ENCODE data around the gene GNAI3. TPM values are rescaled to one million over a fixed set of nuclear protein-coding genes. Genes with fewer than 3 reads are reported as not detected.

GNAI3 gene
- total and polyA plus RNA-seq, 2 of the 13 experiments (the other 11 are each of a cell fraction or from before 2014, with no cell fraction given) = 4.3 to 9.0 TPM

GRCh38 chr1:109548321-109549267 lies at the start of gene GNAI3 (continued):
- TF ChIP-seq EP300 (IDR thresholded peaks at IDR 0.05; ENCODE audit: low read depth in 2 of 2, low read length in 2 of 2) (0 out of 4 replicates have a peak, but pooled peaks of 1 of the 2 experiments have one; percentile 30), EP300 (CRISPR knock-in tag; IDR thresholded peaks at IDR 0.05; ENCODE audit: borderline replicate concordance) (0 out of 2 replicates have a peak, but pooled peaks have one; percentile 42), ZNF670 (CRISPR knock-in tag; IDR thresholded peaks at IDR 0.05; ENCODE audit: borderline replicate concordance) (no peak), PRMT3 (CRISPR knock-in tag; IDR thresholded peaks at IDR 0.05; ENCODE audit: borderline replicate concordance, low read depth) (no peak), MEIS1 (CRISPR knock-in tag; IDR thresholded peaks at IDR 0.05; ENCODE audit: borderline replicate concordance) (no peak; the same call in 1 of the 2 replicates), KAT7 (CRISPR knock-in tag; IDR thresholded peaks at IDR 0.05; ENCODE audit: borderline replicate concordance) (peak; percentile 95), FOXC1 (CRISPR knock-in tag; IDR thresholded peaks at IDR 0.05; ENCODE audit: borderline replicate concordance) (peak; percentile 37; the same call in 1 of the 2 replicates), EHMT2 (IDR thresholded peaks at IDR 0.05; ENCODE audit: borderline replicate concordance, low read depth, low read length) (no peak), ZEB1 (IDR thresholded peaks at IDR 0.05; ENCODE audit: insufficient replicate concordance, low read depth) (no peak), TIGD3 (CRISPR knock-in tag; IDR thresholded peaks at IDR 0.05; ENCODE audit: borderline replicate concordance) (no peak), KDM5A (IDR thresholded peaks at IDR 0.05; ENCODE audit: borderline replicate concordance, low read length) (peak; percentile 73; the same call in 1 of the 2 replicates), SKIL (CRISPR knock-in tag; IDR thresholded peaks at IDR 0.05; ENCODE audit: borderline replicate concordance) (peak; percentile 26; the same call in 1 of the 2 replicates), SATB2 (CRISPR knock-in tag; IDR thresholded peaks at IDR 0.05) (no peak), HES4 (CRISPR knock-in tag; IDR thresholded peaks at IDR 0.05; ENCODE audit: borderline replicate concordance) (peak; percentile 44; the same call in 1 of the 2 replicates), E2F5 (CRISPR knock-in tag; conservative IDR thresholded peaks at IDR 0.05) (no peak), CC2D1A (CRISPR knock-in tag; IDR thresholded peaks at IDR 0.05) (0 out of 2 replicates have a peak, but pooled peaks have one; percentile 72), ZZZ3 (CRISPR knock-in tag; IDR thresholded peaks at IDR 0.05; ENCODE audit: borderline replicate concordance) (peak; percentile 67; the same call in 1 of the 2 replicates), MAFK (conservative IDR thresholded peaks at IDR 0.05 in 1 of 2, IDR thresholded peaks at IDR 0.05 in 1 of 2; ENCODE audit: low read length in 2 of 2) (no peak), ZNF598 (CRISPR knock-in tag; IDR thresholded peaks at IDR 0.05; ENCODE audit: borderline replicate concordance) (no peak), ZBTB14 (CRISPR knock-in tag; IDR thresholded peaks at IDR 0.05) (no peak), AGO2 (optimal IDR thresholded peaks at IDR 0.05; ENCODE audit: low read depth, low read length) (peak; percentile 71)
